Esophagus squamous epithelium (tissue), 4 donors: ENCODE measurements around the gene PRODH.
"Not testable (repeated sequence)": the region's sequence is repeated elsewhere in the genome, so short reads cannot be mapped to it uniquely, and the experiment has no call there.

Experiments
- POLR2A ChIP-seq, 4 donors: fragments of 450-650 bp; IDR thresholded peaks; one replicate each; pipeline ENCODE4 v1.6.1; 2017; ENCODE audit warnings: antibody characterized with exemption in 4 of 4, mild to moderate bottlenecking in 4 of 4, moderate library complexity in 3 of 4
- TF ChIP-seq, protein P1 (sequence below), 6 experiments: fragments of 450-650 bp in 4 of 6; fragments of 200-600 bp in 2 of 6; sonication (generic) in 2 of 6; IDR thresholded peaks; one replicate each; pipeline ENCODE4 v1.5.1; 2016 to 2019; ENCODE audit warnings: antibody characterized with exemption in 6 of 6, mild to moderate bottlenecking in 4 of 6, moderate library complexity in 4 of 6

GRCh38 chr22:18964501-18965265, 28.6 kb upstream of the PRODH start:
- TF ChIP-seq, protein P1, sequence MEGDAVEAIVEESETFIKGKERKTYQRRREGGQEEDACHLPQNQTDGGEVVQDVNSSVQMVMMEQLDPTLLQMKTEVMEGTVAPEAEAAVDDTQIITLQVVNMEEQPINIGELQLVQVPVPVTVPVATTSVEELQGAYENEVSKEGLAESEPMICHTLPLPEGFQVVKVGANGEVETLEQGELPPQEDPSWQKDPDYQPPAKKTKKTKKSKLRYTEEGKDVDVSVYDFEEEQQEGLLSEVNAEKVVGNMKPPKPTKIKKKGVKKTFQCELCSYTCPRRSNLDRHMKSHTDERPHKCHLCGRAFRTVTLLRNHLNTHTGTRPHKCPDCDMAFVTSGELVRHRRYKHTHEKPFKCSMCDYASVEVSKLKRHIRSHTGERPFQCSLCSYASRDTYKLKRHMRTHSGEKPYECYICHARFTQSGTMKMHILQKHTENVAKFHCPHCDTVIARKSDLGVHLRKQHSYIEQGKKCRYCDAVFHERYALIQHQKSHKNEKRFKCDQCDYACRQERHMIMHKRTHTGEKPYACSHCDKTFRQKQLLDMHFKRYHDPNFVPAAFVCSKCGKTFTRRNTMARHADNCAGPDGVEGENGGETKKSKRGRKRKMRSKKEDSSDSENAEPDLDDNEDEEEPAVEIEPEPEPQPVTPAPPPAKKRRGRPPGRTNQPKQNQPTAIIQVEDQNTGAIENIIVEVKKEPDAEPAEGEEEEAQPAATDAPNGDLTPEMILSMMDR (IDR thresholded peaks at IDR 0.05), result not testable (repeated sequence)
- not testable (repeated sequence) for TF ChIP-seq POLR2A (IDR thresholded peaks at IDR 0.05)
